A549 treated with DMSO at 1 μM for 4 hours (cell line): Measurements from ENCODE around the gene CSN3. TPM values are rescaled to one million over a fixed set of nuclear protein-coding genes. Genes with fewer than 3 reads are reported as not detected.

Experiments used
- total RNA-seq: library from RNA; stranded (reverse); fragments of 200-300 nt; extraction: Qiagen RNA extraction; gene quantifications from 5 replicates; pipeline ENCODE4 v1.2.3, GENCODE V29; 2022; ENCODE audit warnings: low read depth

The CSN3 gene
- total RNA-seq = not detected in 5 replicates

DNA sequence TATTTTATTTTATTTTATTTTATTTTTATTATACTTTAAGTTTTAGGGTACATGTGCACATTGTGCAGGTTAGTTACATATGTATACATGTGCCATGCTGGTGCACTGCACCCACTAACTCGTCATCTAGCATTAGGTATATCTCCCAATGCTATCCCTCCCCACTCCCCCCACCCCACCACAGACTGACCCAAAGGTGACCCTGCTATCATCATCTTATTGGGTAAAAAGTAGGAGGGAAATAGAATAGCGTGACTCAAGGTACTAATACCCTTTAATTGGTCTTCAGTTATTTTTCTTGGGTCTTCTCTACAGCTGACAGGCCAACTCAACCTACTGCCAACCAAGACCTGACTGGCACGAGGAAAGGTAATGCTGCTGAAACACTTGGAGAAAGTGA, at the start of gene CSN3:
Gene CSN3 (plus strand): TSS at position 301 of the 400 bp plus-strand sequence. CDS start 2,223 bp downstream, outside the sequence.

GRCh38 chr4:70195425-70195824, 47.0 kb upstream of the CSN3 start, which contains the start of gene ODAM:
Gene ODAM, plus strand, starts transcription at chr4:70195725. Its CDS starts 819 bp downstream, at chr4:70196544.

GRCh38 chr4:70225824-70226223, 16.6 kb upstream of the CSN3 start, which contains the start of gene FDCSP:
Gene FDCSP, plus strand, starts transcription at chr4:70226124. Its CDS starts 5,071 bp downstream, at chr4:70231195.

Other genes with a start within 250 kb of the CSN3 start
- gene STATH, start 246.6 kb upstream of the CSN3 start, total RNA-seq = not detected in 5 replicates
- gene HTN3, start 214.1 kb upstream of the CSN3 start, total RNA-seq = not detected in 5 replicates
- not detected in 5 replicates for gene HTN1, start 192.2 kb upstream of the CSN3 start, total RNA-seq
- gene PRR27, start 88.4 kb upstream of the CSN3 start, total RNA-seq = not detected in 5 replicates
- gene ODAM, start 46.9 kb upstream of the CSN3 start, total RNA-seq = not detected in 5 replicates
- gene FDCSP, start 16.5 kb upstream of the CSN3 start, total RNA-seq = not detected in 5 replicates
- not detected in 5 replicates for gene CABS1, start 92.4 kb downstream of the CSN3 start, total RNA-seq
- not detected in 5 replicates for gene SMR3A, start 118.2 kb downstream of the CSN3 start, total RNA-seq
- gene SMR3B, start 140.5 kb downstream of the CSN3 start, total RNA-seq = not detected in 5 replicates
- gene OPRPN, start 155.3 kb downstream of the CSN3 start, total RNA-seq = not detected in 5 replicates
- gene MUC7, start 229.6 kb downstream of the CSN3 start, total RNA-seq = not detected in 5 replicates